ENCODE measurements around the gene GINS1.

DNA sequence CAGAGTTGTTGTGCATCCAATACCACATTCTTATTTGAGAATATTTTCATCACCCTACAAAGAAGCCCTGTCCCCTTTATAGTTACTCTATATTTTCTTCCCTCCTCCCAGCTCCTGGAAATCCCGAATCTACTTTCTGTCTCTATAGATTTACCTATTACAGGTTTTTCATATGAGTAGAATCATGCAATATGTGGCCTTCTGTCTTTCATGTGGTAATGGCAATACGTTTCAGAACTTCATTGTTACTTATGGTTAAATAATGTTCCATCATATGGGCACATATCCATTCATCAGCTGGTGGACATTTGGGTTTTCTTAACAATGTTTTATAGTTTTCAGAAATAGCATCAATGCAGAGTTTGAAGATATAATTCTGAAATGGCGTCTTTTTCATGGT is 17.1 kb downstream of the GINS1 start:
- TF ChIP-seq, protein P1, sequence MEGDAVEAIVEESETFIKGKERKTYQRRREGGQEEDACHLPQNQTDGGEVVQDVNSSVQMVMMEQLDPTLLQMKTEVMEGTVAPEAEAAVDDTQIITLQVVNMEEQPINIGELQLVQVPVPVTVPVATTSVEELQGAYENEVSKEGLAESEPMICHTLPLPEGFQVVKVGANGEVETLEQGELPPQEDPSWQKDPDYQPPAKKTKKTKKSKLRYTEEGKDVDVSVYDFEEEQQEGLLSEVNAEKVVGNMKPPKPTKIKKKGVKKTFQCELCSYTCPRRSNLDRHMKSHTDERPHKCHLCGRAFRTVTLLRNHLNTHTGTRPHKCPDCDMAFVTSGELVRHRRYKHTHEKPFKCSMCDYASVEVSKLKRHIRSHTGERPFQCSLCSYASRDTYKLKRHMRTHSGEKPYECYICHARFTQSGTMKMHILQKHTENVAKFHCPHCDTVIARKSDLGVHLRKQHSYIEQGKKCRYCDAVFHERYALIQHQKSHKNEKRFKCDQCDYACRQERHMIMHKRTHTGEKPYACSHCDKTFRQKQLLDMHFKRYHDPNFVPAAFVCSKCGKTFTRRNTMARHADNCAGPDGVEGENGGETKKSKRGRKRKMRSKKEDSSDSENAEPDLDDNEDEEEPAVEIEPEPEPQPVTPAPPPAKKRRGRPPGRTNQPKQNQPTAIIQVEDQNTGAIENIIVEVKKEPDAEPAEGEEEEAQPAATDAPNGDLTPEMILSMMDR (IDR thresholded peaks at IDR 0.05), result no peak
- no peak for TF ChIP-seq POLR2AphosphoS5 (IDR thresholded peaks at IDR 0.05; ENCODE audit: low read depth, low read length)
- TF ChIP-seq, protein P2, sequence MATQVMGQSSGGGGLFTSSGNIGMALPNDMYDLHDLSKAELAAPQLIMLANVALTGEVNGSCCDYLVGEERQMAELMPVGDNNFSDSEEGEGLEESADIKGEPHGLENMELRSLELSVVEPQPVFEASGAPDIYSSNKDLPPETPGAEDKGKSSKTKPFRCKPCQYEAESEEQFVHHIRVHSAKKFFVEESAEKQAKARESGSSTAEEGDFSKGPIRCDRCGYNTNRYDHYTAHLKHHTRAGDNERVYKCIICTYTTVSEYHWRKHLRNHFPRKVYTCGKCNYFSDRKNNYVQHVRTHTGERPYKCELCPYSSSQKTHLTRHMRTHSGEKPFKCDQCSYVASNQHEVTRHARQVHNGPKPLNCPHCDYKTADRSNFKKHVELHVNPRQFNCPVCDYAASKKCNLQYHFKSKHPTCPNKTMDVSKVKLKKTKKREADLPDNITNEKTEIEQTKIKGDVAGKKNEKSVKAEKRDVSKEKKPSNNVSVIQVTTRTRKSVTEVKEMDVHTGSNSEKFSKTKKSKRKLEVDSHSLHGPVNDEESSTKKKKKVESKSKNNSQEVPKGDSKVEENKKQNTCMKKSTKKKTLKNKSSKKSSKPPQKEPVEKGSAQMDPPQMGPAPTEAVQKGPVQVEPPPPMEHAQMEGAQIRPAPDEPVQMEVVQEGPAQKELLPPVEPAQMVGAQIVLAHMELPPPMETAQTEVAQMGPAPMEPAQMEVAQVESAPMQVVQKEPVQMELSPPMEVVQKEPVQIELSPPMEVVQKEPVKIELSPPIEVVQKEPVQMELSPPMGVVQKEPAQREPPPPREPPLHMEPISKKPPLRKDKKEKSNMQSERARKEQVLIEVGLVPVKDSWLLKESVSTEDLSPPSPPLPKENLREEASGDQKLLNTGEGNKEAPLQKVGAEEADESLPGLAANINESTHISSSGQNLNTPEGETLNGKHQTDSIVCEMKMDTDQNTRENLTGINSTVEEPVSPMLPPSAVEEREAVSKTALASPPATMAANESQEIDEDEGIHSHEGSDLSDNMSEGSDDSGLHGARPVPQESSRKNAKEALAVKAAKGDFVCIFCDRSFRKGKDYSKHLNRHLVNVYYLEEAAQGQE (IDR thresholded peaks at IDR 0.05; ENCODE audit: insufficient read depth in 1 of 2, low read depth in 2 of 2, low read length in 1 of 2), result no peak
- TF ChIP-seq TCF7L2 (IDR thresholded peaks at IDR 0.05; ENCODE audit: low read depth, low read length), result no peak

Measured in Panc1 (cell line).